Endometrial microvascular endothelial cells (primary cell): ENCODE data around the gene SLC35D3. TPM values are rescaled to one million over a fixed set of nuclear protein-coding genes. Genes with fewer than 3 reads are reported as not detected.
"Not testable (repeated sequence)": the region's sequence is repeated elsewhere in the genome, so short reads cannot be mapped to it uniquely, and the experiment has no call there.

Experiments
- in situ Hi-C: cut with HindIII; loops from 2 replicates; pipeline ENCODE4 v1.10.0; 2017; ENCODE audit warnings: low sequenced_read_pairs, low pct_unique_long_range_greater_than_20kb; ENCODE audit errors: inconsistent ontology term
- total RNA-seq: library from RNA; depleted of rRNA; stranded (reverse); fragments of >200 nt; gene quantifications from one replicate; pipeline ENCODE4 v1.2.3, GENCODE V29; 2015; ENCODE audit errors: inconsistent ontology term

The SLC35D3 gene
- total RNA-seq, 1 donor from 2014 or later: not detected

DNA sequence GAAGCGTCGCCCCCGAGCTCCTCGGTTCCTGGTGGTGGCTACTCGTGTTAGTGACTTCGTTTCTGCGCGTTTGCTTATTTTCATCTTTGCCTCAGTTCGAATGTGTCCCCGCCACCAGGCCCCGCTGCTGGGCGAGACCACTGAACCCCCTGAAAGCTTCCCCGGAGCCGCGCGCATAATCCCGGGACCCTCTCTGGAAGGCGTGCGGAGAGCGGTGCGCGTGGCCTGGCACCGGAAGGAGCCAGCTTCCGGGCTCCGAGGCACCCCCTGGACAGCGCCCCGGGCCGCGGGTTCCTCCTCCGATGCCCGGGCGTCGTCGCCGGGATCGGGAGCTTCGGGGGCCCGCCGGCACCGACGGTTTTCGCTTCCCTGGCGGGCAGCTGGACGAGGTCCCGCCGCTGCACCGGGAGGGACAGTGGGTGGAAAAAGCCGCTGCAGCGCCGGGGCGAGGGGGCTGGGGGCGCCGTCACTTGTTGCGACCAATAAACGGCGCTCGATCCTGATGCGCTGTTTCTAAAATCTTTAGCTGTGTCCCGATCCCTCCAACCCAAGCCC is 643 bp upstream of the SLC35D3 start:
- in situ Hi-C loops: no loop called here

GRCh38 chr6:136922685-136923006 is 545 bp downstream of the SLC35D3 start:
- in situ Hi-C loops: no loop called here

- in situ Hi-C loops: no loop called here
Measured at GRCh38 chr6:136923116-136923953, 1.2 kb downstream of the SLC35D3 start.

GRCh38 chr6:136923954-136924673 is 2.0 kb downstream of the SLC35D3 start:
- in situ Hi-C loops: no loop called here

DNA sequence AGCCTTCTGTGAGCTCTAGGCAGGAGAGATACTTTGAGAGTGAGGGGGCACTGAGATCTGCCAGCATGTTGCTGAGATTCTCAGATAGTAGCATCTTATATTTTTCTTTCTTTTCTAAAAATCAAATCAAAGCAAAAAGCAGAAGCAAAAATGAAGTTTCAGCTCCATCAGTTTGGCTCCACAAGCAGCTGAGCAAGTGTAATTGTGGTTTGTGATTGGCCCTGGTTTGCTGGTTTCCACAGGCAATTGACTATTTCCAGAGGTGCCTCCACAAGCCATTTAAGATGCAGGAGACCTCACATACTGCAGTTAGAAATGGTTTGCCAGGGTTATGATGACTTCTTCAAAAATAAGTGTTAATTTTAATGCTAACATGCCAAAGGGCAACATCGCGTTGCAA is 4.3 kb downstream of the SLC35D3 start:
- in situ Hi-C loops: no loop called here

GRCh38 chr6:136927292-136927691 is 5.2 kb downstream of the SLC35D3 start:
- in situ Hi-C loops: no loop called here

DNA sequence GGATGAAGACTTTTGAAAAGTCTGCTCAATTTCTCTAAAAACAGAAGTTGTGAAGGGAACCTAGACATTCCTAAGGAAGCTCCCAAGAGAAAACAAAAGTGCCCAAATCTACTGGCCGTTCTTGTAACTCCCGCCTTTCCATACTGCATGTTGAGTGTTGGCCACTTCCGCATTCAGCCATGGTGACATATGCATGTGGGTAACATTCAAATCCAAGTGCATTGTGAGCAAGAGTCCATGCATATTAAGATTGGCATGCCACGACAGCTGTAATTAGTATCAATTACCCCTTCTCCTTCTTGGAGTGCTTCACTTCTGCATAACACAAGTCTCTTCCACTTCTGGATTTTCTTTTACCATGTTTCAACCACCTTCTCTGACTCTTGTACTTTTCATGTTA is 8.4 kb downstream of the SLC35D3 start:
- in situ Hi-C loops: no loop called here

GRCh38 chr6:136932599-136932998 is 10.5 kb downstream of the SLC35D3 start:
- in situ Hi-C loops: no loop called here

GRCh38 chr6:136945072-136945471 is 23.0 kb downstream of the SLC35D3 start:
- in situ Hi-C loops: no loop called here

DNA sequence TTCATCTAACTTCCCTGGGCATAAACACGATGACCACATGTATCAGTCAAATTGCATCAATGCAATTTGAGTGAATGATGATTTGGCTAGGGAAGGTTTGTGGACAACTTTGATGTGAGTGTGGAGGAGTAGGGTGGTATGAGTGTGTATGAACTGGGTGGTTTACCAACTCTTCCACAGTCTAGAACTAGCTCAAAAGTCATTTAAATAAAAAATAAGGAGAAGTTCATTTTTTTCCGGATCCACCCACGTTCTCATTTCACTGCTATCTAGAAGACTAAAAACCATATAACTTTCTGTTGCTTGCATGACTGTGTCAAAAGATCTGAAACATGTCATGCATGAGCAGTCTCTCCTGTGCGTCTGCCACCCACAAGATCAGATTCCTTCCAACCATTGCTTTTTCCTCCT is 23.6 kb downstream of the SLC35D3 start:
- in situ Hi-C loops: no loop called here

DNA sequence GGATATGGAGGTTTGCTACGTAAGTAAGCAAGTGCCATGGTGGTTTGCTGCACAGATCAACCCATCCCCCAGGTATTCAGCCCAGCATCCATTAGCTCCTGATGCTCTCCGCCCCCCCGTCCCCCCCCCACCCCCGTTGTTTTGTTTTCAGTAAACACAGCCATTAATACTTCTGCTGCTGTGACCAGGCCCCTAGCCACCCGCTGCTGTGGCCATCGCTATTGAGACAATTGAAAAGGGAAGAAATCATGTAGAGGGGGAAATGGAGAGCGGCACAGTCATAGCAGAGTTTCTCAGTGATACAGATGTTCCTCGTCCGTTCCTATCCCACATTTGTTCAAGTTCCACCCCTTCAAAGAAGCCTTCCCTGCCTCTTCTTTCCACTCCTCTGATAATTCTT is 24.9 kb downstream of the SLC35D3 start:
- in situ Hi-C loops: no loop called here

- in situ Hi-C loops: not testable (repeated sequence)
Measured at GRCh38 chr6:136949957-136950356, 27.9 kb downstream of the SLC35D3 start.

DNA sequence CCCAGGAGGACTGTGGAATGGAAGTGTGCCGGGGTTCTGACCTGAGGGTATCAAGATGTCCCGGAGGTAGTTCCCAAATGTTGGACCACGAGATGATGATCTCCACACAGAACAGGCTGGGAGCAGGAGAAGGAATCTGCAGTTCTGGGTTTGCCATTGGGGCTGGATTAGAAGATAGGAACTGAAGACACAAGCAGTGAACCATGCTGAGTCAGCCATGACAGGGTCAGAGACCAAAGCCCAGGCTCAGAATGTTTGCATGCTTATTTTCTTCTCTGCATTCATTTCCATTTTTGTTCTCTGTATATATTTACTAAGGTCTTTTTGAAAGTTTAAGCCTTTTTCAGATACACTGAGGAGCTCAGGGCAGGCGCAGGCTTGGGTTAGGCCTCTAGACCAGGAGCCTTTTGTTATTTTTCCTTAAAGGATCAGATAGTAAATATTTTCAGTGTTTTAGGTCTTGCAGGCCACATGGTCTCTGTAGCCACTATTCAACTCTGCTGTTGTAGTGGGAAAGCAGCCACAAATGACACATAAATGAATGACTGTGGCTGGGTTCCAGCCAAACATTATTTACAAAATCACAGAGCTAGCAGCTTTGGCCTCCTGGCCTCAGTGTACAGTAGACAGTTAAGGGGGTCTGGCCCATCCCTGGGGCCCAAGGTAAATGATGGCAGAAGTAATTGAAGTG is 28.5 kb downstream of the SLC35D3 start:
- in situ Hi-C loops: no loop called here

DNA sequence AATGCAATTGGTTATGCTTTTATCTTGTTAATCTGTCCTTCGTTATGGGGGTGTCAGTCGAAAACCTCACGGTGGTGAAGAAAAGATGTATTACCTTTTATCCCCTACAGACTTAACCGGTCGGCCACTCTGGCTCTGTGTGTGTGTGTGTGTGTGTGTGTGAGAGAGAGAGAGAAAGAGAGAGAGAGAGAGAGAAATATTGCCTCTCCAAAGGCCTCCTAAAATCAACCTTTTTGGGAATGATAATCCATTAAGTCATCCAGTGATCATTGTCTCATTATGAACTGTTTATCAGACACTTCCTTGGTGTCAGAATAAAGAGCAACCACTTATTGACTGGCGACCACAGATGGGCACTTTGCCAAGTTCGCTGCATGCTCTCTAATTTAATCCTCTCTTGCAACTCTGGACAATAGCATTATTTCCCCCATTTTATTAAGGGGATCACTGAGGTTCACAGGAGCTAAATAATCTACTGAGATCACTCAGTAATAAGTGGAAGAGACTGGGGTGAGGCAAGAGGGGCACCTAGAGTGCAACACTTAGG is 30.7 kb downstream of the SLC35D3 start:
- in situ Hi-C loops: no loop called here

DNA sequence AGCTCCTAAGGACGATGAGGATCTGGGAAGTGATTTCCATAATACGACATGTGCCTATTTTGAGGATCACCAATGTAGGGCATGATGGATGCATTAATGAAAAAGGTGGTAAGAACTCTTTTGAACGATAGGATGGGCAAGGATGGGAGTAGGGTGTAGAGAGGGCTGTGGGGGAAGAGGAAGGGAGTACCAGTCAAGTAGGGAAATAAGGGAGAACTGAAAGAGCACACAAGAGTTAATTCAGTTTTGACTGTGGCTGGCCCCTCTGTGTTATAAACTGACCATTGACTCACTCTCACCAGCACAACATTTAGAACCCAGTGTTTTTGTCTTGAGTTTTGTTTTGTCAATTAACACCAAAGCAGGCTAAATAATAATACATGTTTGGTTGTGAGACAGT is 33.0 kb downstream of the SLC35D3 start:
- in situ Hi-C loops: no loop called here

DNA sequence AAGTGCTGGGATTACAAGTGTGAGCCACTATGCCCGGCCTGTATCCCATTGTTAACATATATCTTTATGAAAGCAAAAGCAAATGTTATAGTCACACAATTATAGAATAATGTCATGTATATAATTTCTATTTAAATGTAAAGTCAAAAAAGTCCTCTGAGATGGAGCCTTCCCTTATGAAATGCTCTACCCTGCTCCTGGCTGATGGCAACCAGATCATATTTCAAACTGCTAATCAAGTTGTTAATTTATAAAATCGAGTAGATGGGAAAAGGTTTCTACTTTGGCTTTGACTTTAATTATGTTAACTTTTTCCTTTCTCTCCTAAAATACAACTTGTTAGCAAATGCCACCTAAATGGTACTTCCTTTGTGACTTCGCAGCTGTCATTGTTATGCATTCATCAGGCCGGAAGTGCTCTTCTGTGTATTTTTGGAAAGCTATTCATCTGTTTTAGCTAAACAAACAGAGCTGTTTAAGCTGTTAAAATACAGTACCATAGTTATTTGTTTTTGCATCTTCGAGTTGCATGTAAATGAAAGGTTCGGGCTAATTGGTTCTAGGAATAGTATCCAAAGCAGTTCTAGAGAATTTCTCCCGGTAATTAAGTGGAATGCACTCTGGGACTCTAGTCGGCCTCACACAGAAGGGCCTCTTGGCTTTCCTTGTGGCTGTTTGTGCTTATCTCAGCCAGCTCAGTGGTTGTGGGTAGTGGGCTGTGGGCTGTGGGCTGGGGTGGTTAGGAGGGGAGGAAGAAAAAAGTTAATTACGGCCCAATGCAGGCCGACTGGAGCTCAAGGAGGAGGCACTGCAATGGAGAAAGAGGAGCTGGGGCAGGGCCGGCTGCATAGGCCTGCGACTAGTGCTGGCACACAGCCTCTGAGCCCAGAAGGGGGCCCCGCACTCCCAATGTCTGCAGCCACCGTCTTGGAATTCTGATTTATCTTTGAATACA is 34.8 kb downstream of the SLC35D3 start:
- in situ Hi-C loops: no loop called here

DNA sequence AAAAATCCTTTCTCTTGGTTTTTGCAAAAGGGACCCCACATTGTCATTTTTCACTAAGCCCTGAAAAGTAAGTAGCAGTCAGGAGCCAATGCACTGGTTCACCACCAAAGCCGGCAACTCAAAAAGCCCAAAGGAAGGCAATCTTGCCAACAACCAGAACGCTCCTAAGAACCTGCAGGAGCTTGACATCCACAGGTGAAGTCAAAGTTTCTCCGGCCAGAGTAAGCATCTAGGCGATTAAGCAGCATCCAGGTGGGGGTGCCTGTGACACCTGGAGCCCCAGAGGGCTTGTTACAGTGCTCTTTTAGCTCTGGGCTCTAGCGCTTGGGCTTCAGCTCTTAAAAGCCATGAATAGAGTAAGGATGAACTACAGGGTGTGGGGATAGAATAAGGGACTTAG is 36.1 kb downstream of the SLC35D3 start:
- in situ Hi-C loops: no loop called here

DNA sequence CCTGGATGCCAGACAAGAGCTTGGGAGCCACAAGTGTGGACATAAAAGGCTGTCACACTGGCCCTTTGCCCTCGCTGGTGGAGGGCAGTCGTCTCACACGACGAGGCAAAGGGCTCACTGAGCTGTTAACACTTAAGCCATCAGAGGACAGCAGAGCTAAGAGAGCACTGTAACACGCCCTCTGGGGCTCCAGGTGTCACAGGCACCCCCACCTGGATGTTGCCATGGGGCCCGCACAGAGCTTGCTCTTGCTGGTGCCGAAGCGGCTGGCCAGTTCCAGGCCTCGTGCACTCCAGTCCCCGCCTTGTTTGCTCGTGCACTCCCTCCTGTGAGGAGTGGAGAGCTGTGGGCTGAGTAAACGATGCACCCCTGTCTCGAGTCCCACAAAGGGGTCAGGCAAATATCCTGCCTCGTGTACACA is 37.4 kb downstream of the SLC35D3 start:
- in situ Hi-C loops: no loop called here
